NOMO-1 treated with DMSO at 0.1 percent for 48 hours (cell line): ENCODE data around the gene CHML.
A peak's percentile ranks its signal among the peaks of the same experiment; 100 is the strongest.

ENCODE experiments used
- DNase-seq: peaks from one replicate; lab custom pipeline; 2025; ENCODE audit not compliant: unreplicated experiment; lab: John Stamatoyannopoulos, UW

The CHML gene

GRCh38 chr1:241647658-241648057, 7.5 kb upstream of the CHML start:
- no peak for DNase-seq

GRCh38 chr1:241646201-241646600, 6.0 kb upstream of the CHML start:
- no peak for DNase-seq

- no peak for DNase-seq
These were observed 5.0 kb upstream of the CHML start for GRCh38 chr1:241645199-241645598.

- no peak for DNase-seq
These were observed 4.1 kb upstream of the CHML start for GRCh38 chr1:241644259-241644658.

- DNase-seq: no peak
These were observed 2.4 kb upstream of the CHML start for GRCh38 chr1:241642593-241642944.

- DNase-seq: no peak
These were observed 1.8 kb upstream of the CHML start for GRCh38 chr1:241641773-241642592.

GRCh38 chr1:241640867-241641622, 876 bp upstream of the CHML start:
- peak; percentile 86 for DNase-seq

GRCh38 chr1:241639623-241640148, 483 bp downstream of the CHML start:
- peak; percentile 41 for DNase-seq

- peak; percentile 12 for DNase-seq
These were observed 1.1 kb downstream of the CHML start for GRCh38 chr1:241638909-241639622.

GRCh38 chr1:241638099-241638682, 2.0 kb downstream of the CHML start:
- DNase-seq: no peak

- DNase-seq: peak; percentile 26
These were observed 2.6 kb downstream of the CHML start for GRCh38 chr1:241637604-241638003.

GRCh38 chr1:241637046-241637590, 3.1 kb downstream of the CHML start:
- no peak for DNase-seq

GRCh38 chr1:241636291-241636690, 3.9 kb downstream of the CHML start:
- no peak for DNase-seq

GRCh38 chr1:241635556-241636152, 4.5 kb downstream of the CHML start:
- DNase-seq: no peak

- DNase-seq: no peak
These were observed 7.2 kb downstream of the CHML start for GRCh38 chr1:241632987-241633386.

GRCh38 chr1:241631674-241632073, 8.5 kb downstream of the CHML start:
- DNase-seq: no peak

- DNase-seq: no peak
These were observed 9.3 kb downstream of the CHML start for GRCh38 chr1:241630899-241631298.

GRCh38 chr1:241630476-241630875, 9.7 kb downstream of the CHML start:
- no peak for DNase-seq

GRCh38 chr1:241630005-241630404, 10.2 kb downstream of the CHML start:
- DNase-seq: no peak

GRCh38 chr1:241627453-241628259, 12.5 kb downstream of the CHML start:
- peak; percentile 64 for DNase-seq
